H1 (cell line): Measurements from ENCODE around the gene SIRT5. TPM values are rescaled to one million over a fixed set of nuclear protein-coding genes. Genes with fewer than 3 reads are reported as not detected.

ENCODE experiments used
- CTCF ChIA-PET: fragments of 300-600 bp; sonication (Branson Sonifier 250); formaldehyde crosslinking; loops from one replicate; lab custom pipeline; 2021; ENCODE audit not compliant: partially characterized antibody; lab: Charles Lee
- POLR2A ChIA-PET: fragments of 300-600 bp; sonication (Branson Sonifier 250); formaldehyde crosslinking; loops from one replicate; lab custom pipeline; 2021; ENCODE audit warnings: inconsistent platforms; ENCODE audit not compliant: partially characterized antibody; lab: Charles Lee
- DNase-seq, 2 experiments: peaks; one replicate each; pipeline versions ENCODE4 v3.0.0 to v3.0.0-alpha.2; 2010 to 2022; ENCODE audit warnings: low spot score in 2 of 2, low read depth in 1 of 2, mixed read lengths in 1 of 2
- FAIRE-seq: peaks from 2 replicates; lab custom pipeline; 2011; peaks lifted over from hg19 to GRCh38; lab: Jason Lieb, UNC
- H2AFZ ChIP-seq: 2 replicates; pipeline ENCODE4 v1.8.1; 2012; ENCODE audit warnings: low read length, inconsistent platforms
- H2AK5ac ChIP-seq: 2 replicates; pipeline ENCODE4 v1.6.1; 2013; ENCODE audit warnings: low read depth, low read length
- H2BK120ac ChIP-seq: replicated peaks from 2 replicates; pipeline ENCODE3; 2013; ENCODE audit warnings: low read depth, low read length, inconsistent platforms
- H2BK12ac ChIP-seq: 2 replicates; pipeline ENCODE4 v1.6.1; 2013; ENCODE audit warnings: low read depth, low read length
- H2BK15ac ChIP-seq: 2 replicates; pipeline ENCODE4 v1.6.1; 2013; ENCODE audit warnings: low read length
- H2BK20ac ChIP-seq: 2 replicates; pipeline ENCODE4 v1.6.1; 2013; ENCODE audit warnings: low read length
- H2BK5ac ChIP-seq: 2 replicates; pipeline ENCODE4 v1.6.1; 2013; ENCODE audit warnings: low read depth, low read length
- H3K14ac ChIP-seq: 2 replicates; pipeline ENCODE4 v1.6.1; 2013; ENCODE audit warnings: inconsistent platforms; ENCODE audit not compliant: insufficient read length
- H3K18ac ChIP-seq: 2 replicates; pipeline ENCODE4 v1.6.1; 2013; ENCODE audit warnings: low read length; ENCODE audit errors: extremely low read depth
- H3K23ac ChIP-seq: 2 replicates; pipeline ENCODE4 v1.6.1; 2013; ENCODE audit warnings: inconsistent platforms; ENCODE audit not compliant: insufficient read length
- H3K23me2 ChIP-seq: 2 replicates; pipeline ENCODE4 v1.6.1; 2013; ENCODE audit warnings: low read depth, low read length
- H3K27ac ChIP-seq: 2 replicates; pipeline ENCODE4 v1.6.1; 2011; ENCODE audit warnings: low read depth, low read length, inconsistent platforms
- H3K27me3 ChIP-seq, 4 experiments: replicated peaks in 1 of 4; 1 replicate in 1 of 4; 2 replicates in 3 of 4; pipeline versions ENCODE4 v1.6.1 to v1.8.1; 2011 to 2013; ENCODE audit warnings: low read length in 3 of 4, mild to moderate bottlenecking in 3 of 4, inconsistent platforms in 2 of 4, mixed read lengths in 2 of 4, moderate library complexity in 1 of 4; ENCODE audit not compliant: control insufficient read depth in 3 of 4, insufficient read depth in 3 of 4; ENCODE audit errors: extremely low read depth in 1 of 4
- H3K36me3 ChIP-seq, 4 experiments: 2 replicates each; pipeline versions ENCODE4 v1.6.1 to v1.8.1; 2011 to 2013; ENCODE audit warnings: mild to moderate bottlenecking in 4 of 4, low read length in 3 of 4, moderate library complexity in 2 of 4, control low read depth in 1 of 4, inconsistent platforms in 1 of 4; ENCODE audit not compliant: insufficient read depth in 4 of 4, control insufficient read depth in 2 of 4
- H3K4ac ChIP-seq: replicated peaks from 2 replicates; pipeline ENCODE3; 2013; ENCODE audit warnings: low read length, low read depth, mixed read lengths, inconsistent platforms; ENCODE audit not compliant: insufficient read length
- H3K4me1 ChIP-seq, 4 experiments: replicated peaks in 1 of 4; 1 replicate in 1 of 4; 2 replicates in 3 of 4; pipeline versions ENCODE4 v1.6.1 to v1.8.1; 2011 to 2013; ENCODE audit warnings: low read length in 3 of 4, inconsistent platforms in 2 of 4, mixed read lengths in 1 of 4; ENCODE audit not compliant: insufficient read depth in 4 of 4, control insufficient read depth in 3 of 4
- H3K4me2 ChIP-seq, 2 experiments: 2 replicates each; pipeline versions ENCODE4 v1.6.1 to v1.8.1; 2011 to 2013; ENCODE audit warnings: low read depth in 2 of 2, low read length in 2 of 2, control low read depth in 1 of 2, inconsistent platforms in 1 of 2, mild to moderate bottlenecking in 1 of 2; ENCODE audit not compliant: insufficient read depth in 1 of 2
- H3K4me3 ChIP-seq, 4 experiments: fragments of 200-600, 300-600 bp in 1 of 4; sonication (generic), shearing (Covaris generic), sonication (Bioruptor Twin) in 1 of 4; 2 replicates each; pipeline versions ENCODE4 v1.5.1 to v1.8.1; 2011 to 2016; ENCODE audit warnings: low read length in 4 of 4, low read depth in 3 of 4, control low read depth in 2 of 4, inconsistent platforms in 2 of 4, mild to moderate bottlenecking in 2 of 4, mixed read lengths in 1 of 4, moderate library complexity in 1 of 4; ENCODE audit not compliant: insufficient read depth in 2 of 4; ENCODE audit errors: extremely low read depth in 1 of 4
- H3K56ac ChIP-seq: replicated peaks from 2 replicates; pipeline ENCODE3; 2013; ENCODE audit warnings: low read depth, mild to moderate bottlenecking, mixed read lengths, low read length, inconsistent platforms; ENCODE audit not compliant: insufficient read length
- H3K79me1 ChIP-seq: 2 replicates; pipeline ENCODE4 v1.6.1; 2013; ENCODE audit warnings: low read depth, low read length, control low read depth
- H3K79me2 ChIP-seq, 2 experiments: 2 replicates each; pipeline versions ENCODE4 v1.6.1 to v1.8.1; 2012 to 2013; ENCODE audit warnings: low read length in 2 of 2, mild to moderate bottlenecking in 2 of 2, inconsistent platforms in 1 of 2; ENCODE audit not compliant: insufficient read depth in 2 of 2, control insufficient read depth in 1 of 2
- H3K9ac ChIP-seq, 4 experiments: replicated peaks in 1 of 4; 1 replicate in 1 of 4; 2 replicates in 3 of 4; pipeline versions ENCODE4 v1.6.1 to v1.8.1; 2011 to 2013; ENCODE audit warnings: low read depth in 3 of 4, low read length in 3 of 4, control low read depth in 2 of 4, mild to moderate bottlenecking in 2 of 4, moderate library complexity in 2 of 4, inconsistent platforms in 1 of 4; ENCODE audit errors: extremely low read depth in 1 of 4
- H3K9me3 ChIP-seq, 2 experiments: 2 replicates each; pipeline versions ENCODE4 v1.6.1 to v1.8.1; 2012 to 2013; ENCODE audit warnings: mild to moderate bottlenecking in 2 of 2, moderate library complexity in 2 of 2, control low read depth in 1 of 2, inconsistent platforms in 1 of 2, low read depth in 1 of 2, low read length in 1 of 2, mixed read lengths in 1 of 2; ENCODE audit not compliant: insufficient read depth in 2 of 2
- H4K20me1 ChIP-seq, 2 experiments: replicated peaks in 1 of 2; 2 replicates each; pipeline versions ENCODE3 to v1.8.1; 2011 to 2013; ENCODE audit warnings: inconsistent platforms in 2 of 2, low read length in 2 of 2, mild to moderate bottlenecking in 1 of 2; ENCODE audit not compliant: insufficient read depth in 2 of 2, control insufficient read depth in 1 of 2
- H4K5ac ChIP-seq: 2 replicates; pipeline ENCODE4 v1.6.1; 2013; ENCODE audit warnings: low read length, low read depth, mixed read lengths, inconsistent platforms; ENCODE audit not compliant: insufficient read length
- H4K8ac ChIP-seq: 2 replicates; pipeline ENCODE4 v1.8.0; 2013; ENCODE audit warnings: mild to moderate bottlenecking, moderate library complexity, low read length, inconsistent platforms; ENCODE audit not compliant: insufficient read depth; ENCODE audit errors: extremely low read depth
- H4K91ac ChIP-seq: replicated peaks from 2 replicates; pipeline ENCODE3; 2013; ENCODE audit warnings: low read length, mixed read lengths, inconsistent platforms; ENCODE audit not compliant: insufficient read length
- ASH2L ChIP-seq: fragments of 200-600, 300-600 bp; sonication (generic); IDR thresholded peaks from one replicate; pipeline ENCODE4 v1.7.1; 2017; ENCODE audit warnings: low read length
- BACH1 ChIP-seq: IDR thresholded peaks from 2 replicates; pipeline ENCODE4 v1.6.1; 2012; ENCODE audit warnings: low read length, improper control_type of control experiment
- BRCA1 ChIP-seq: IDR thresholded peaks from 2 replicates; pipeline ENCODE4 v1.6.1; 2012; ENCODE audit warnings: low read depth, low read length, improper control_type of control experiment
- CTBP2 ChIP-seq: IDR thresholded peaks from 2 replicates; pipeline ENCODE4 v1.7.0; 2011; ENCODE audit warnings: borderline replicate concordance, mild to moderate bottlenecking, moderate library complexity, mixed read lengths, low read length; ENCODE audit not compliant: insufficient read depth, insufficient read length
- EGR1 ChIP-seq: IDR thresholded peaks from 2 replicates; pipeline ENCODE4 v1.6.1; 2011; ENCODE audit warnings: low read depth, low read length, borderline replicate concordance
- HDAC6 ChIP-seq: IDR thresholded peaks from one replicate; pipeline ENCODE4 v1.7.1; 2012; ENCODE audit warnings: low read depth, mild to moderate bottlenecking, inconsistent platforms, low read length, moderate library complexity
- JUN ChIP-seq: IDR thresholded peaks from 2 replicates; pipeline ENCODE4 v1.6.1; 2011; ENCODE audit warnings: low read depth, mild to moderate bottlenecking, improper control_type of control experiment, low read length
- JUND ChIP-seq: IDR thresholded peaks from 2 replicates; pipeline ENCODE4 v1.6.1; 2011; ENCODE audit warnings: mild to moderate bottlenecking, improper control_type of control experiment, low read length
- KDM5A ChIP-seq: fragments of 200-600 bp; IDR thresholded peaks from 2 replicates; pipeline ENCODE4 v1.7.1; 2012; ENCODE audit warnings: mild to moderate bottlenecking, low read length, inconsistent platforms, mixed read lengths
- NRF1 ChIP-seq: IDR thresholded peaks from 2 replicates; pipeline ENCODE4 v1.6.1; 2011; ENCODE audit warnings: mild to moderate bottlenecking, low read depth, low read length, improper control_type of control experiment
- TAF7 ChIP-seq: optimal IDR thresholded peaks from 2 replicates; pipeline ENCODE3; 2011; ENCODE audit warnings: low read depth, mild to moderate bottlenecking, inconsistent platforms, low read length, moderate library complexity, borderline replicate concordance
- WGBS, 2 experiments: shearing (Covaris generic) in 1 of 2; methylation state at CpG; one replicate each; pipeline versions ENCODE4 v1.1.6 to v1.1.7; 2013 to 2015; ENCODE audit warnings: low lambda C conversion rate in 2 of 2, mixed read lengths in 2 of 2, inconsistent platforms in 1 of 2, low coverage in 1 of 2, missing lambda C conversion rate in 1 of 2; ENCODE audit not compliant: insufficient replicate concordance in 2 of 2, insufficient coverage in 1 of 2, insufficient read length in 1 of 2; ENCODE audit errors: extremely low coverage in 1 of 2, missing lambda C conversion rate in 1 of 2; 5-methylcytosine and 5-hydroxymethylcytosine counted together
- polyA plus RNA-seq, 7 experiments: library from polyadenylated mRNA; depleted of rRNA in 3 of 7; stranded (reverse) in 5 of 7; unstranded in 2 of 7; fragments of >200 nt in 5 of 7; fragments of 200-250 nt in 2 of 7; gene quantifications; 1 replicate in 5 of 7; 2 replicates in 1 of 7; 4 replicates in 1 of 7; pipeline versions ENCODE4 v1.2.1 to v1.2.3, GENCODE V29; 2011 to 2013; ENCODE audit warnings: missing spikeins in 2 of 7, mixed read lengths in 2 of 7
- total RNA-seq: library from RNA; stranded (reverse); fragmentation: NEBNext Ultra II Directional; extraction: Animal tissue kit (Norgen Biotek cat#: 25700); gene quantifications from 2 replicates; pipeline ENCODE4 v1.2.1, GENCODE V29; 2021
- TF ChIP-seq, protein P1 (sequence below), 3 experiments: IDR thresholded peaks; 1 replicate in 2 of 3; 2 replicates in 1 of 3; pipeline versions ENCODE4 v1.5.1 to v1.6.1; 2011; ENCODE audit warnings: low read length in 3 of 3, mild to moderate bottlenecking in 3 of 3, inconsistent platforms in 2 of 3, low read depth in 1 of 3, moderate library complexity in 1 of 3; ENCODE audit not compliant: insufficient read depth in 1 of 3; ENCODE audit errors: control extremely low read depth in 1 of 3

Gene SIRT5
- total and polyA plus RNA-seq, 2 of the 8 experiments (the other 6 are each of a cell fraction or from before 2014, with no cell fraction given) = 7.4 to 14.7 TPM

DNA sequence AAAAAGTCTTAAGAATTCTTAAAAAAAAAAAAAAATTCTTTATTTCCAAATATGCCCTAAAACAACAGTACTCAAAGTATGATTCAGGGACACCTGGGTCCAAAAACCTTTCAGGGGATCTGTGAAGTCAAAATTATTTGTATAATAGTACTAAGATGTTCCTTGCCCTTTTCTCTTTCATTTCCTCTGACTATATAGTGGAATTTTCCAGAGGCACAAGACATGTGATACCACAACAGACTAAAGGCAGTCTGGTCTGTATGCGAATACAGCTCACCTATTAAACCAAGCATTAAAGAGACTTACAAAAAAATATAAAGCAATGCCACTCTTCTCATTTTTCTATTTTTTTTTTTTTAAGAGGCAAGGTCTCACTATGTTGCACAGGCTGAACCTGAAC lies 56.1 kb downstream of the SIRT5 start:
- no peak overlapping the region for H3K9ac ChIP-seq
- H3K4me1 ChIP-seq = no peaks in the 10 kb centered on the region
- H2BK20ac ChIP-seq = no peak overlapping the region
- no peak overlapping the region for H3K14ac ChIP-seq
- H3K9me3 ChIP-seq = no peaks in the 10 kb centered on the region
- H2AFZ ChIP-seq = no peak overlapping the region
- H4K5ac ChIP-seq = no peak overlapping the region
- DNase-seq (no peak), FAIRE-seq (no peak)
- no peak overlapping the region for H3K56ac ChIP-seq
- 92% methylated on average over 1 of the region's 1 CpG; no CpG with 5 or more reads in 1 of the 2 experiments for WGBS, 2 experiments
- H2BK120ac ChIP-seq = no peak overlapping the region
- no peak overlapping the region for H3K4me3 ChIP-seq
- no peak overlapping the region for H2AK5ac ChIP-seq
- H3K23me2 ChIP-seq = no peaks in the 10 kb centered on the region; the same call in 1 of the 2 replicates
- no peaks in the 10 kb centered on the region for H3K27me3 ChIP-seq
- no peaks in the 10 kb centered on the region for H3K79me2 ChIP-seq
- H2BK5ac ChIP-seq = no peak overlapping the region
- ChIA-PET CTCF (interaction anchor here (0.6 to 1.3 kb wide), 4 partner anchors 14 to 437 kb away, joined by 3 to 5 read pairs (median 3); no protein-coding TSS in a partner anchor), POLR2A (interaction anchor here (1.2 kb wide), 1 partner anchor 15 kb away, joined by 3 read pairs; the partner anchor contains the start of gene NOL7)
- no peak overlapping the region for H4K8ac ChIP-seq
- H3K4me2 ChIP-seq = no peak overlapping the region
- H4K20me1 ChIP-seq = no peaks in the 10 kb centered on the region
- H3K23ac ChIP-seq = no peak overlapping the region
- no peak overlapping the region for H2BK12ac ChIP-seq
- no peak overlapping the region for H4K91ac ChIP-seq
- peaks cover 2 to 24% (median 10%) of the 10 kb centered on the region in 4 experiments; a peak in 5 of 8 replicates for H3K36me3 ChIP-seq
- H2BK15ac ChIP-seq = no peak overlapping the region
- no peak overlapping the region for H3K18ac ChIP-seq
- H3K79me1 ChIP-seq = no peaks in the 10 kb centered on the region
- H3K27ac ChIP-seq = no peak overlapping the region
- no peak overlapping the region for H3K4ac ChIP-seq
- TF ChIP-seq KDM5A = no peak
- TF ChIP-seq BRCA1 = no peak
- TF ChIP-seq JUN = no peak
- TF ChIP-seq, protein P1, sequence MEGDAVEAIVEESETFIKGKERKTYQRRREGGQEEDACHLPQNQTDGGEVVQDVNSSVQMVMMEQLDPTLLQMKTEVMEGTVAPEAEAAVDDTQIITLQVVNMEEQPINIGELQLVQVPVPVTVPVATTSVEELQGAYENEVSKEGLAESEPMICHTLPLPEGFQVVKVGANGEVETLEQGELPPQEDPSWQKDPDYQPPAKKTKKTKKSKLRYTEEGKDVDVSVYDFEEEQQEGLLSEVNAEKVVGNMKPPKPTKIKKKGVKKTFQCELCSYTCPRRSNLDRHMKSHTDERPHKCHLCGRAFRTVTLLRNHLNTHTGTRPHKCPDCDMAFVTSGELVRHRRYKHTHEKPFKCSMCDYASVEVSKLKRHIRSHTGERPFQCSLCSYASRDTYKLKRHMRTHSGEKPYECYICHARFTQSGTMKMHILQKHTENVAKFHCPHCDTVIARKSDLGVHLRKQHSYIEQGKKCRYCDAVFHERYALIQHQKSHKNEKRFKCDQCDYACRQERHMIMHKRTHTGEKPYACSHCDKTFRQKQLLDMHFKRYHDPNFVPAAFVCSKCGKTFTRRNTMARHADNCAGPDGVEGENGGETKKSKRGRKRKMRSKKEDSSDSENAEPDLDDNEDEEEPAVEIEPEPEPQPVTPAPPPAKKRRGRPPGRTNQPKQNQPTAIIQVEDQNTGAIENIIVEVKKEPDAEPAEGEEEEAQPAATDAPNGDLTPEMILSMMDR (IDR thresholded peaks at IDR 0.05; ENCODE audit: control extremely low read depth in 1 of 3, insufficient read depth in 1 of 3, low read depth in 1 of 3, low read length in 3 of 3) = no peak
- TF ChIP-seq TAF7 = no peak
- no peak for TF ChIP-seq HDAC6
- no peak for TF ChIP-seq EGR1
- no peak for TF ChIP-seq CTBP2
- TF ChIP-seq BACH1 = no peak
- no peak for TF ChIP-seq ASH2L
- no peak for TF ChIP-seq JUND
- TF ChIP-seq NRF1 = no peak
